Suprapubic skin (tissue), 3 donors: ENCODE data around the gene L3HYPDH.

Experiments
- CTCF ChIP-seq, 2 donors: fragments of 200-600 bp in 1 of 2; fragments of 450-650 bp in 1 of 2; sonication (generic) in 1 of 2; IDR thresholded peaks; one replicate each; pipeline ENCODE4 v1.5.1; 2016 to 2019; ENCODE audit warnings: antibody characterized with exemption in 2 of 2, mild to moderate bottlenecking in 1 of 2, moderate library complexity in 1 of 2
- POLR2A ChIP-seq, 2 donors: fragments of 450-650 bp; IDR thresholded peaks; one replicate each; pipeline ENCODE4 v1.6.1; 2017; ENCODE audit warnings: antibody characterized with exemption in 2 of 2, mild to moderate bottlenecking in 2 of 2, moderate library complexity in 2 of 2

DNA sequence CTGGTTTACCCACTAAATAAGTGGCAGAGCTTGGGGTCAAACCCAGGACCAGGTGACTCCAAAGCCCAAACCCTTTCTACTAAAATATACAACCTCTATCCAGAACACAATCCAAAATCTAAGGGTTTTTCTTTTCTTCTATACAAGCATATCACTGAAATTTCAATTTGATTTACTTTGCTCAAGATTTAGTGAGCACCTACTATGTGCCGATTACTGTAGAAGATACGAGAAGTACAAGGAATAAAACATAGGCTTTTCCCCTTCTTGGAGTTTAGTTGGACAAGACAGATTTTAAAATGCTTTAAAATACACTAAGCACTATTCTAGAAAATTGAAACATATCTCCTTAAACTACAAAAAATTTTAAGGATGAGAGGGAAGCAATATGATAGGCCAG is 2.8 kb downstream of the L3HYPDH start:
- TF ChIP-seq CTCF (IDR thresholded peaks at IDR 0.05) (no peak), POLR2A (IDR thresholded peaks at IDR 0.05) (no peak)
